ENCODE data around the gene MCM3AP. TPM values are rescaled to one million over a fixed set of nuclear protein-coding genes. Genes with fewer than 3 reads are reported as not detected.
A peak's percentile ranks its signal among the peaks of the same experiment; 100 is the strongest.

The MCM3AP gene
- total and polyA plus RNA-seq, 9 of the 15 experiments (the other 6 are each of a cell fraction or from before 2014, with no cell fraction given) = 6.5 to 179 (median 69.6) TPM

GRCh38 chr21:46229133-46229922 is 56.1 kb downstream of the MCM3AP start (continued):
- TF ChIP-seq ARID4B (CRISPR knock-in tag; IDR thresholded peaks at IDR 0.05) = peak; percentile 50; the same call in 1 of the 2 replicates
- TF ChIP-seq DPF2 (IDR thresholded peaks at IDR 0.05) = peak; percentile 11; the same call in 1 of the 2 replicates
- no peak for TF ChIP-seq ZNF316 (IDR thresholded peaks at IDR 0.05)
- TF ChIP-seq ZBED1 (IDR thresholded peaks at IDR 0.05) = no peak
- TF ChIP-seq HMGXB4 (CRISPR knock-in tag; IDR thresholded peaks at IDR 0.05) = peak; percentile 77; the same call in 1 of the 2 replicates
- TF ChIP-seq NKRF (IDR thresholded peaks at IDR 0.05; ENCODE audit: borderline replicate concordance) = peak; percentile 74; the same call in 1 of the 2 replicates
- TF ChIP-seq CEBPZ (IDR thresholded peaks at IDR 0.05; ENCODE audit: borderline replicate concordance, low read depth, low read length) = no peak
- TF ChIP-seq ZNF444 (CRISPR knock-in tag; IDR thresholded peaks at IDR 0.05) = no peak
- TF ChIP-seq NR2C2 (CRISPR knock-in tag; IDR thresholded peaks at IDR 0.05) = no peak
- TF ChIP-seq NR2C2 (tag; IDR thresholded peaks at IDR 0.05) = peak; percentile 15; the same call in 1 of the 2 replicates
- no peak for TF ChIP-seq CSDE1 (IDR thresholded peaks at IDR 0.05)
- TF ChIP-seq BACH1 (tag; IDR thresholded peaks at IDR 0.05) = no peak
- no peak for TF ChIP-seq ZBTB9 (CRISPR knock-in tag; IDR thresholded peaks at IDR 0.05)
- no peak for TF ChIP-seq MAFK (IDR thresholded peaks at IDR 0.05; ENCODE audit: low read length)

Data from K562 (cell line).